Testis (tissue), 2 donors: ENCODE results near the gene RAD51C.

Source experiments
- POLR2A ChIP-seq: fragments of 450-650 bp; IDR thresholded peaks from one replicate; pipeline ENCODE4 v1.6.1; 2017; ENCODE audit warnings: antibody characterized with exemption, mild to moderate bottlenecking, moderate library complexity
- TF ChIP-seq, protein P1 (sequence below), 3 experiments: fragments of 450-650 bp in 2 of 3; fragments of 200-600 bp in 1 of 3; sonication (generic) in 1 of 3; IDR thresholded peaks; one replicate each; pipeline ENCODE4 v1.5.1; 2016 to 2019; ENCODE audit warnings: antibody characterized with exemption in 3 of 3, mild to moderate bottlenecking in 2 of 3, moderate library complexity in 1 of 3

GRCh38 chr17:58759522-58759921 is 67.1 kb downstream of the RAD51C start:
- TF ChIP-seq, protein P1, sequence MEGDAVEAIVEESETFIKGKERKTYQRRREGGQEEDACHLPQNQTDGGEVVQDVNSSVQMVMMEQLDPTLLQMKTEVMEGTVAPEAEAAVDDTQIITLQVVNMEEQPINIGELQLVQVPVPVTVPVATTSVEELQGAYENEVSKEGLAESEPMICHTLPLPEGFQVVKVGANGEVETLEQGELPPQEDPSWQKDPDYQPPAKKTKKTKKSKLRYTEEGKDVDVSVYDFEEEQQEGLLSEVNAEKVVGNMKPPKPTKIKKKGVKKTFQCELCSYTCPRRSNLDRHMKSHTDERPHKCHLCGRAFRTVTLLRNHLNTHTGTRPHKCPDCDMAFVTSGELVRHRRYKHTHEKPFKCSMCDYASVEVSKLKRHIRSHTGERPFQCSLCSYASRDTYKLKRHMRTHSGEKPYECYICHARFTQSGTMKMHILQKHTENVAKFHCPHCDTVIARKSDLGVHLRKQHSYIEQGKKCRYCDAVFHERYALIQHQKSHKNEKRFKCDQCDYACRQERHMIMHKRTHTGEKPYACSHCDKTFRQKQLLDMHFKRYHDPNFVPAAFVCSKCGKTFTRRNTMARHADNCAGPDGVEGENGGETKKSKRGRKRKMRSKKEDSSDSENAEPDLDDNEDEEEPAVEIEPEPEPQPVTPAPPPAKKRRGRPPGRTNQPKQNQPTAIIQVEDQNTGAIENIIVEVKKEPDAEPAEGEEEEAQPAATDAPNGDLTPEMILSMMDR (IDR thresholded peaks at IDR 0.05) = no peak
- no peak for TF ChIP-seq POLR2A
